A549 (cell line): ENCODE data around the gene DEAF1. TPM values are rescaled to one million over a fixed set of nuclear protein-coding genes. Genes with fewer than 3 reads are reported as not detected.

Experiments used
- ATAC-seq, 2 experiments: fragments of 200-7000 bp in 1 of 2; fragments of >200 bp in 1 of 2; cut with Nextera tagmentation in 1 of 2; cut with Tn5 transposase in 1 of 2; 3 replicates each; pipeline versions ENCODE4 v1.8.0 to v1.9.1; 2018 to 2020; ENCODE audit warnings: mild to moderate bottlenecking in 1 of 2, moderate library complexity in 1 of 2
- CTCF ChIA-PET: fragments of 300-600 bp; sonication (Branson Sonifier 250); formaldehyde crosslinking; extraction: SDS; loops from one replicate; lab custom pipeline; 2021; ENCODE audit warnings: antibody characterized with exemption, inconsistent platforms; lab: Yijun Ruan, JAX
- POLR2A ChIA-PET: fragments of 350-600 bp; formaldehyde crosslinking; extraction: SDS; loops from one replicate; lab custom pipeline; 2021; ENCODE audit warnings: antibody characterized with exemption, inconsistent platforms; lab: Yijun Ruan, JAX
- DNase-seq, 2 experiments: peaks; one replicate each; pipeline versions ENCODE4 v3.0.0 to v3.0.0-alpha.2; 2011 to 2016; ENCODE audit warnings: low read depth in 1 of 2, low spot score in 1 of 2
- FAIRE-seq: peaks from 2 replicates; lab custom pipeline; 2011; peaks lifted over from hg19 to GRCh38; lab: Jason Lieb, UNC
- H3K27ac ChIP-seq, 2 experiments: fragments of >200 bp; sonication (Bioruptor Twin); formaldehyde crosslinking; 3 replicates each; pipeline ENCODE4 v1.5.1; 2016 to 2017
- H3K4me1 ChIP-seq: fragments of >200 bp; sonication (Bioruptor Twin); formaldehyde crosslinking; 3 replicates; pipeline ENCODE4 v1.6.1; 2016
- H3K4me2 ChIP-seq: fragments of >200 bp; sonication (Bioruptor Twin); formaldehyde crosslinking; 3 replicates; pipeline ENCODE4 v1.6.1; 2016
- H3K4me3 ChIP-seq: fragments of >200 bp; sonication (Bioruptor Twin); formaldehyde crosslinking; 3 replicates; pipeline ENCODE4 v1.5.1; 2016
- H3K9me3 ChIP-seq: fragments of >200 bp; sonication (Bioruptor Twin); formaldehyde crosslinking; 3 replicates; pipeline ENCODE4 v1.6.1; 2016
- CHD2 ChIP-seq: fragments of 150-350 bp; IDR thresholded peaks from 2 replicates; pipeline ENCODE4 v1.6.1; 2014; ENCODE audit warnings: low read length; ENCODE audit not compliant: partially characterized antibody
- EHF ChIP-seq: fragments of 250-450 bp; sonication (Bioruptor Pico); IDR thresholded peaks from 2 replicates; pipeline ENCODE4 v1.5.0; 2020; ENCODE audit warnings: mild to moderate bottlenecking
- EHMT2 ChIP-seq: fragments of 200-600 bp; sonication (generic); IDR thresholded peaks from 2 replicates; pipeline ENCODE4 v1.6.1; 2016; ENCODE audit warnings: antibody characterized with exemption, low read depth, mild to moderate bottlenecking, moderate library complexity
- EP300 ChIP-seq, 2 experiments: fragments of >200 bp; sonication (Bioruptor Twin); formaldehyde crosslinking; IDR thresholded peaks; 2 replicates in 1 of 2; 3 replicates in 1 of 2; pipeline ENCODE4 v1.6.1; 2016 to 2017
- FOSB ChIP-seq: fragments of 250-450 bp; sonication (Bioruptor Pico); IDR thresholded peaks from 2 replicates; pipeline ENCODE4 v1.5.0; 2020; ENCODE audit warnings: mild to moderate bottlenecking, moderate library complexity
- FOXS1 ChIP-seq: fragments of 250-450 bp; sonication (Bioruptor Pico); IDR thresholded peaks from 2 replicates; pipeline ENCODE4 v1.5.0; 2020; ENCODE audit warnings: mild to moderate bottlenecking, moderate library complexity
- GATA3 ChIP-seq: IDR thresholded peaks from 2 replicates; pipeline ENCODE4 v1.6.1; 2012; ENCODE audit warnings: borderline replicate concordance
- HDAC2 ChIP-seq: fragments of 200-600 bp; sonication (generic); IDR thresholded peaks from 2 replicates; pipeline ENCODE4 v1.6.1; 2016
- KDM1A ChIP-seq: fragments of 200-600 bp; sonication (generic); IDR thresholded peaks from 2 replicates; pipeline ENCODE4 v1.6.1; 2016; ENCODE audit warnings: low read depth, mild to moderate bottlenecking
- NPAS2 ChIP-seq: fragments of 250-450 bp; sonication (Bioruptor Pico); IDR thresholded peaks from 2 replicates; pipeline ENCODE4 v1.8.0; 2022; ENCODE audit warnings: mild to moderate bottlenecking, moderate library complexity, borderline replicate concordance
- NR3C1 ChIP-seq: fragments of >200 bp; sonication (Bioruptor Twin); formaldehyde crosslinking; IDR thresholded peaks from 3 replicates; pipeline ENCODE4 v1.6.1; 2017
- PHF8 ChIP-seq: fragments of 200-600 bp; sonication (generic); IDR thresholded peaks from 2 replicates; pipeline ENCODE4 v1.6.1; 2016; ENCODE audit warnings: low read depth, mild to moderate bottlenecking, antibody characterized with exemption, moderate library complexity, borderline replicate concordance
- POLR2A ChIP-seq: IDR thresholded peaks from 2 replicates; pipeline ENCODE4 v1.6.1; 2012; ENCODE audit warnings: mild to moderate bottlenecking, low read length
- RAD21 ChIP-seq, 2 experiments: fragments of >200 bp in 1 of 2; sonication (Bioruptor Twin) in 1 of 2; formaldehyde crosslinking in 1 of 2; IDR thresholded peaks in 1 of 2; conservative IDR thresholded peaks in 1 of 2; 2 replicates in 1 of 2; 3 replicates in 1 of 2; pipeline ENCODE4 v1.6.1; 2012 to 2018; ENCODE audit warnings: inconsistent platforms in 1 of 2
- RFX5 ChIP-seq: fragments of 450-650 bp; IDR thresholded peaks from 2 replicates; pipeline ENCODE4 v1.7.1; 2014; ENCODE audit warnings: antibody characterized with exemption, mild to moderate bottlenecking, moderate library complexity
- SREBF2 ChIP-seq: fragments of 450-650 bp; IDR thresholded peaks from 2 replicates; pipeline ENCODE4 v1.6.1; 2014; ENCODE audit warnings: mild to moderate bottlenecking, moderate library complexity
- ZFP36 ChIP-seq: fragments of 450-650 bp; IDR thresholded peaks from 2 replicates; pipeline ENCODE4 v1.6.1; 2014; ENCODE audit warnings: borderline replicate concordance; ENCODE audit not compliant: partially characterized antibody
- ZSCAN20 ChIP-seq: fragments of 250-450 bp; sonication (Bioruptor Pico); IDR thresholded peaks from 2 replicates; pipeline ENCODE4 v1.8.0; 2022; ENCODE audit warnings: mild to moderate bottlenecking, moderate library complexity
- WGBS: methylation state at CpG from one replicate; pipeline ENCODE4 v1.1.6; 2017; ENCODE audit errors: missing lambda C conversion rate; 5-methylcytosine and 5-hydroxymethylcytosine counted together
- polyA plus RNA-seq, 4 experiments: library from polyadenylated mRNA; depleted of rRNA in 3 of 4; stranded (reverse); fragments of >200 nt; fragmentation: RNase III in 1 of 4; extraction: RNeasy Plus Mini Kit Qiagen cat#74134 plus additional on column Dnase treatment in 1 of 4; gene quantifications; 2 replicates in 3 of 4; 3 replicates in 1 of 4; pipeline ENCODE4 v1.2.3, GENCODE V29; 2011 to 2017
- TF ChIP-seq, protein P1 (sequence below): fragments of 450-650 bp; IDR thresholded peaks from 2 replicates; pipeline ENCODE4 v1.6.1; 2014; ENCODE audit warnings: antibody characterized with exemption
- TF ChIP-seq, protein P2 (sequence below): fragments of >200 bp; sonication (Bioruptor Twin); formaldehyde crosslinking; IDR thresholded peaks from 2 replicates; pipeline ENCODE4 v1.6.1; 2016
- TF ChIP-seq, protein P3 (sequence below): IDR thresholded peaks from 2 replicates; pipeline ENCODE4 v1.6.1; 2012
- TF ChIP-seq, protein P4 (sequence below): fragments of 150-350 bp; IDR thresholded peaks from 2 replicates; pipeline ENCODE4 v1.6.1; 2014; ENCODE audit warnings: low read depth, mild to moderate bottlenecking, low read length

The DEAF1 gene
- polyA plus RNA-seq, 2 of the 4 experiments (the other 2 are of a cell fraction): 16.0 to 24.0 TPM

DNA sequence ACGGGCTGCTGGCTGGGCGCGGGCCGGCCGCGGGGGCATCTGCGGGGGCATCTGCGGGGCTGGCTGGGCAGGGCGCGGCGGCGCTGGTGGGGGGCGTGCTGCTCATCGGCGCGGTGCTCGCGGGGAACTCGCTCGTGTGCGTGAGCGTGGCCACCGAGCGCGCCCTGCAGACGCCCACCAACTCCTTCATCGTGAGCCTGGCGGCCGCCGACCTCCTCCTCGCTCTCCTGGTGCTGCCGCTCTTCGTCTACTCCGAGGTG is 57.8 kb downstream of the DEAF1 start:
- CTCF ChIA-PET: no interaction called here

DNA sequence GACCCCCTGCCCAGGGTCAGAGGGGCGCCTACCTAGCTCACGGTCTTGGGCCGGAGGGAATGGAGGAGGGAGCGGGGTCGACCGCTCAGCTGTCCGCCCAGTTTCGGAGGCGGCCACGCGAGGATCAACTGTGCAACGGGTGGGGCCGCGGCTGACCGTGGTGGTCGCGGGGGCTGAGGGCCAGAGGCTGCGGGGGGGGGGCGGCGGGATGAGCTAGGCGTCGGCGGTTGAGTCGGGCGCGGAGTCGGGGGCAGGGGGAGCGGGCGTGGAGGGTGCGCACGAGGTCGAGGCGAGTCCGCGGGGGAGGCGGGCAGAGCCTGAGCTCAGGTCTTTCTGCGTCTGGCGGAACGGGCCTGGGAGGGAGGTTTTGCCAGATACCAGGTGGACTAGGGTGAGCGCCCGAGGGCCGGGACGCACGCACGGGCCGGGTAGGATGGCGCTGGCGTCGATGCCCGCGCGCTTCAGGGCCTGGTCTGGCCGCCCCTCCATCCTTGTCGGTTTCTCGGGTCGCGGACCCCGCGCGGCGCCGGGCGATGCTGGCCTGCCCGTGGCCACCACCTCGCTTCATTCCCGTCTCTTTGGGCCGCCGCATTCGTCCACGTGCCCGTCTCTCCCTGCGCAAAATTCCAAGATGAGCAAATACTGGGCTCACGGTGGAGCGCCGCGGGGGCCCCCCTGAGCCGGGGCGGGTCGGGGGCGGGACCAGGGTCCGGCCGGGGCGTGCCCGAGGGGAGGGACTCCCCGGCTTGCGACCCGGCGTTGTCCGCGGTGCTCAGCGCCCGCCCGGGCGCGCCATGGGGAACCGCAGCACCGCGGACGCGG is 58.3 kb downstream of the DEAF1 start, which contains the start of gene DRD4:
TSS of gene DRD4 (plus strand) at position 759 of the 822 bp plus-strand sequence. CDS start at position 795, 36 bp downstream.
- H3K4me2 ChIP-seq: no peak within 1 kb of the TSS
- FAIRE-seq (no peak), ATAC-seq (no peak), DNase-seq (no peak)
- H3K4me3 ChIP-seq: no peak within 1 kb of the TSS
- ChIA-PET CTCF (no interaction called here), POLR2A (no interaction called here)
- 0 out of 3 replicates have a peak, but pooled peaks cover 6% of the 10 kb centered on the region for H3K4me1 ChIP-seq
- no peaks in the 10 kb centered on the region for H3K9me3 ChIP-seq
- TF ChIP-seq, protein P1, sequence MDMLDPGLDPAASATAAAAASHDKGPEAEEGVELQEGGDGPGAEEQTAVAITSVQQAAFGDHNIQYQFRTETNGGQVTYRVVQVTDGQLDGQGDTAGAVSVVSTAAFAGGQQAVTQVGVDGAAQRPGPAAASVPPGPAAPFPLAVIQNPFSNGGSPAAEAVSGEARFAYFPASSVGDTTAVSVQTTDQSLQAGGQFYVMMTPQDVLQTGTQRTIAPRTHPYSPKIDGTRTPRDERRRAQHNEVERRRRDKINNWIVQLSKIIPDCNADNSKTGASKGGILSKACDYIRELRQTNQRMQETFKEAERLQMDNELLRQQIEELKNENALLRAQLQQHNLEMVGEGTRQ: no peak
- TF ChIP-seq GATA3 (no peak), EP300 (IDR thresholded peaks at IDR 0.05) (no peak), FOSB (CRISPR knock-in tag) (no peak), POLR2A (no peak), EHF (CRISPR knock-in tag) (no peak), SREBF2 (no peak), RAD21 (conservative IDR thresholded peaks at IDR 0.05 in 1 of 2, IDR thresholded peaks at IDR 0.05 in 1 of 2) (no peak), ZSCAN20 (CRISPR knock-in tag) (no peak), NR3C1 (no peak), CHD2 (no peak), RFX5 (no peak), EHMT2 (no peak), KDM1A (no peak), NPAS2 (CRISPR knock-in tag) (no peak), ZFP36 (no peak)
- TF ChIP-seq, protein P2, sequence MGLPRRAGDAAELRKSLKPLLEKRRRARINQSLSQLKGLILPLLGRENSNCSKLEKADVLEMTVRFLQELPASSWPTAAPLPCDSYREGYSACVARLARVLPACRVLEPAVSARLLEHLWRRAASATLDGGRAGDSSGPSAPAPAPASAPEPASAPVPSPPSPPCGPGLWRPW: no peak
- TF ChIP-seq, protein P3, sequence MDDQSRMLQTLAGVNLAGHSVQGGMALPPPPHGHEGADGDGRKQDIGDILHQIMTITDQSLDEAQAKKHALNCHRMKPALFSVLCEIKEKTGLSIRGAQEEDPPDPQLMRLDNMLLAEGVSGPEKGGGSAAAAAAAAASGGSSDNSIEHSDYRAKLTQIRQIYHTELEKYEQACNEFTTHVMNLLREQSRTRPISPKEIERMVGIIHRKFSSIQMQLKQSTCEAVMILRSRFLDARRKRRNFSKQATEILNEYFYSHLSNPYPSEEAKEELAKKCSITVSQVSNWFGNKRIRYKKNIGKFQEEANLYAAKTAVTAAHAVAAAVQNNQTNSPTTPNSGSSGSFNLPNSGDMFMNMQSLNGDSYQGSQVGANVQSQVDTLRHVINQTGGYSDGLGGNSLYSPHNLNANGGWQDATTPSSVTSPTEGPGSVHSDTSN: no peak
- TF ChIP-seq, protein P4, sequence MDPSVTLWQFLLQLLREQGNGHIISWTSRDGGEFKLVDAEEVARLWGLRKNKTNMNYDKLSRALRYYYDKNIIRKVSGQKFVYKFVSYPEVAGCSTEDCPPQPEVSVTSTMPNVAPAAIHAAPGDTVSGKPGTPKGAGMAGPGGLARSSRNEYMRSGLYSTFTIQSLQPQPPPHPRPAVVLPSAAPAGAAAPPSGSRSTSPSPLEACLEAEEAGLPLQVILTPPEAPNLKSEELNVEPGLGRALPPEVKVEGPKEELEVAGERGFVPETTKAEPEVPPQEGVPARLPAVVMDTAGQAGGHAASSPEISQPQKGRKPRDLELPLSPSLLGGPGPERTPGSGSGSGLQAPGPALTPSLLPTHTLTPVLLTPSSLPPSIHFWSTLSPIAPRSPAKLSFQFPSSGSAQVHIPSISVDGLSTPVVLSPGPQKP: no peak
- WGBS: 96% methylated on average over 84 of the region's 100 CpGs
- H3K27ac ChIP-seq: no peak within 1 kb of the TSS

More for the DNA sequence above, 57.8 kb downstream of the DEAF1 start:
- FAIRE-seq (no peak), ATAC-seq (no peak), DNase-seq (no peak)
- Histone ChIP-seq H3K4me3 (no peak overlapping the region), H3K4me1 (0 out of 3 replicates have a peak, but pooled peaks cover 6% of the 10 kb centered on the region), H3K4me2 (no peak overlapping the region), H3K9me3 (no peaks in the 10 kb centered on the region), H3K27ac (no peak overlapping the region)
- TF ChIP-seq CHD2: no peak
- no peak for TF ChIP-seq FOXS1 (CRISPR knock-in tag)
- TF ChIP-seq GATA3: no peak
- TF ChIP-seq RFX5: no peak
- TF ChIP-seq FOSB (CRISPR knock-in tag): no peak
- no peak for TF ChIP-seq HDAC2
- no peak for TF ChIP-seq PHF8
- 96% methylated on average over 30 of the region's 34 CpGs for WGBS
- POLR2A ChIA-PET: no interaction called here
